K562 (cell line): Measurements from ENCODE around the gene DGCR2. TPM values are rescaled to one million over a fixed set of nuclear protein-coding genes. Genes with fewer than 3 reads are reported as not detected.

Source experiments
- ATAC-seq: fragments of 200-7000 bp; cut with Tn5 transposase; 3 replicates; pipeline ENCODE4 v1.9.1; 2020; ENCODE audit warnings: moderate library complexity
- BruUV-seq: library from RNA; stranded (reverse); fragments of 400-500 nt; replicated peaks from 2 replicates; lab custom pipeline; 2021; lab: Mats Ljungman, UMichigan
- CTCF ChIA-PET: fragments of 300-600 bp; formaldehyde crosslinking; extraction: SDS; loops from one replicate; lab custom pipeline; 2021; ENCODE audit warnings: low intra/inter-chr PET ratio; lab: Yijun Ruan, JAX
- POLR2A ChIA-PET: fragments of 300-600, 350-650 bp; sonication (Branson Sonifier 250); formaldehyde crosslinking; extraction: SDS; loops from one replicate; lab custom pipeline; 2021; ENCODE audit warnings: antibody characterized with exemption, inconsistent platforms; lab: Yijun Ruan, JAX
- DNase-seq, 4 experiments: peaks; one replicate each; pipeline versions ENCODE4 v3.0.0 to v3.0.0-alpha.2; 2011 to 2018; ENCODE audit warnings: low spot score in 3 of 4, mixed read lengths in 3 of 4; ENCODE audit errors: extremely low read depth in 1 of 4
- FAIRE-seq: peaks from 2 replicates; lab custom pipeline; 2011; peaks lifted over from hg19 to GRCh38; lab: Jason Lieb, UNC
- H2AFZ ChIP-seq: 2 replicates; pipeline ENCODE4 v1.6.0; 2011; ENCODE audit warnings: low read depth, low read length, control low read depth, inconsistent platforms
- H3K27ac ChIP-seq: fragments of 200-600 bp; 3 replicates; pipeline ENCODE4 v1.8.0; 2011; ENCODE audit warnings: low read depth, mild to moderate bottlenecking, control low read depth, inconsistent platforms, low read length, moderate library complexity, mixed read lengths; ENCODE audit errors: extremely low read depth
- H3K27me3 ChIP-seq, 2 experiments: fragments of 300-600 bp in 1 of 2; 2 replicates in 1 of 2; 3 replicates in 1 of 2; pipeline versions ENCODE4 v1.6.0 to v1.8.0; 2011; ENCODE audit warnings: inconsistent platforms in 2 of 2, low read length in 2 of 2, mild to moderate bottlenecking in 1 of 2, mixed read lengths in 1 of 2, moderate library complexity in 1 of 2; ENCODE audit not compliant: control insufficient read depth in 2 of 2, insufficient read depth in 2 of 2
- H3K36me3 ChIP-seq: fragments of 300-600 bp; 3 replicates; pipeline ENCODE4 v1.8.0; 2011; ENCODE audit warnings: mild to moderate bottlenecking, low read length, inconsistent platforms; ENCODE audit not compliant: control insufficient read depth, insufficient read depth
- H3K4me1 ChIP-seq, 2 experiments: fragments of 200-600 bp in 1 of 2; replicated peaks in 1 of 2; 2 replicates in 1 of 2; 3 replicates in 1 of 2; pipeline versions ENCODE4 v1.5.1 to v1.8.0; 2011; ENCODE audit warnings: inconsistent platforms in 2 of 2, low read length in 2 of 2, mild to moderate bottlenecking in 1 of 2, mixed read lengths in 1 of 2, moderate library complexity in 1 of 2; ENCODE audit not compliant: control insufficient read depth in 2 of 2, insufficient read depth in 2 of 2
- H3K4me2 ChIP-seq: 2 replicates; pipeline ENCODE4 v1.6.1; 2011; ENCODE audit warnings: low read length, control low read depth, inconsistent platforms, mixed read lengths; ENCODE audit not compliant: insufficient read depth
- H3K4me3 ChIP-seq: fragments of 200-600 bp; sonication (generic), shearing (Covaris generic); 2 replicates; pipeline ENCODE4 v1.5.1; 2016; ENCODE audit warnings: control low read depth, inconsistent platforms
- H3K79me2 ChIP-seq: fragments of 200-600 bp; 3 replicates; pipeline ENCODE4 v1.8.0; 2011; ENCODE audit warnings: low read length, inconsistent platforms; ENCODE audit not compliant: control insufficient read depth, insufficient read depth
- H3K9ac ChIP-seq, 2 experiments: 2 replicates each; pipeline versions ENCODE4 v1.6.0 to v1.6.1; 2011; ENCODE audit warnings: low read depth in 2 of 2, low read length in 2 of 2, control low read depth in 1 of 2, inconsistent platforms in 1 of 2, mild to moderate bottlenecking in 1 of 2, mixed read lengths in 1 of 2; ENCODE audit not compliant: insufficient read depth in 1 of 2
- H3K9me1 ChIP-seq: one replicate; pipeline ENCODE4 v1.6.0; 2011; ENCODE audit warnings: inconsistent platforms, mild to moderate bottlenecking, low read length, moderate library complexity; ENCODE audit not compliant: control insufficient read depth, insufficient read depth
- H3K9me3 ChIP-seq: replicated peaks from 2 replicates; pipeline ENCODE4 v1.5.1; 2011; ENCODE audit warnings: low read depth, low read length, inconsistent platforms; ENCODE audit not compliant: control insufficient read depth, insufficient read depth
- H4K20me1 ChIP-seq: replicated peaks from 2 replicates; pipeline ENCODE4 v1.6.1; 2011; ENCODE audit warnings: low read length, inconsistent platforms, mixed read lengths; ENCODE audit not compliant: control insufficient read depth, insufficient read depth
- KAT8 ChIP-seq: fragments of 450-650 bp; IDR thresholded peaks from 2 replicates; pipeline ENCODE4 v1.6.1; 2016; ENCODE audit warnings: low read depth, mild to moderate bottlenecking
- MED1 ChIP-seq: sonication (generic); formaldehyde crosslinking; IDR thresholded peaks from 2 replicates; pipeline ENCODE4 v1.8.1; 2023; ENCODE audit warnings: missing genetic modification reagents, borderline replicate concordance
- NR3C1 ChIP-seq: sonication (generic); formaldehyde crosslinking; IDR thresholded peaks from 2 replicates; pipeline ENCODE4 v1.8.1; 2022; ENCODE audit warnings: missing genetic modification reagents
- SIX5 ChIP-seq, 2 experiments: IDR thresholded peaks; 2 replicates each; pipeline ENCODE4 v1.6.1; 2011; ENCODE audit warnings: low read length in 2 of 2, borderline replicate concordance in 1 of 2, low read depth in 1 of 2, mild to moderate bottlenecking in 1 of 2, moderate library complexity in 1 of 2; ENCODE audit not compliant: insufficient read depth in 1 of 2
- STAG1 ChIP-seq: sonication (generic); formaldehyde crosslinking; IDR thresholded peaks from 2 replicates; pipeline ENCODE4 v1.5.0; 2020; ENCODE audit warnings: missing genetic modification reagents, borderline replicate concordance
- TGIF2 ChIP-seq: sonication (generic); formaldehyde crosslinking; IDR thresholded peaks from 2 replicates; pipeline ENCODE4 v1.8.1; 2022; ENCODE audit warnings: mild to moderate bottlenecking, missing genetic modification reagents, moderate library complexity
- ZNF695 ChIP-seq: fragments of 450-650 bp; formaldehyde crosslinking; IDR thresholded peaks from 2 replicates; pipeline ENCODE4 v1.4.0; 2020; ENCODE audit warnings: mild to moderate bottlenecking, moderate library complexity
- WGBS: fragments of 100-300 bp; shearing (Covaris generic); methylation state at CpG from one replicate; pipeline ENCODE4 v1.1.6; 2016; ENCODE audit warnings: low coverage, mixed read lengths; ENCODE audit not compliant: insufficient coverage; ENCODE audit errors: missing lambda C conversion rate; 5-methylcytosine and 5-hydroxymethylcytosine counted together
- in situ Hi-C: fragments of 300-500 bp; cut with MboI; formaldehyde crosslinking; loops from 4 replicates; pipeline ENCODE4 v1.15.0; 2018; ENCODE audit warnings: inconsistent platforms, mixed read lengths
- intact Hi-C: fragments of 100-400 bp; cut with micrococcal nuclease; formaldehyde crosslinking; loops from 2 replicates; pipeline ENCODE4 v1.14.2; 2022
- polyA plus RNA-seq, 8 experiments: library from polyadenylated mRNA; depleted of rRNA in 4 of 8; stranded (reverse) in 5 of 8; unstranded in 3 of 8; fragments of >200 nt; fragmentation: Nextera tagmentation in 2 of 8; fragmentation: Illumina TruSeq in 1 of 8; extraction: Ambion mirVana in 2 of 8; extraction: Trizol in 1 of 8; gene quantifications; 2 replicates each; pipeline versions ENCODE4 v1.2.1 to v1.2.3, GENCODE V29; 2011 to 2014; ENCODE audit warnings: inconsistent platforms in 1 of 8, missing spikeins in 1 of 8
- total RNA-seq, 7 experiments: library from RNA; depleted of rRNA in 6 of 7; stranded (reverse); fragments of >200 nt in 6 of 7; fragmentation: Illumina TruSeq in 2 of 7; extraction: Trizol in 2 of 7; gene quantifications; 2 replicates each; pipeline versions ENCODE4 v1.2.1 to v1.2.3, GENCODE V29; 2011 to 2021; ENCODE audit warnings: low replicate concordance in 1 of 7

The DGCR2 gene
- total and polyA plus RNA-seq, 9 of the 15 experiments (the other 6 are each of a cell fraction or from before 2014, with no cell fraction given): 0.69 to 101 (median 56.4) TPM

DNA sequence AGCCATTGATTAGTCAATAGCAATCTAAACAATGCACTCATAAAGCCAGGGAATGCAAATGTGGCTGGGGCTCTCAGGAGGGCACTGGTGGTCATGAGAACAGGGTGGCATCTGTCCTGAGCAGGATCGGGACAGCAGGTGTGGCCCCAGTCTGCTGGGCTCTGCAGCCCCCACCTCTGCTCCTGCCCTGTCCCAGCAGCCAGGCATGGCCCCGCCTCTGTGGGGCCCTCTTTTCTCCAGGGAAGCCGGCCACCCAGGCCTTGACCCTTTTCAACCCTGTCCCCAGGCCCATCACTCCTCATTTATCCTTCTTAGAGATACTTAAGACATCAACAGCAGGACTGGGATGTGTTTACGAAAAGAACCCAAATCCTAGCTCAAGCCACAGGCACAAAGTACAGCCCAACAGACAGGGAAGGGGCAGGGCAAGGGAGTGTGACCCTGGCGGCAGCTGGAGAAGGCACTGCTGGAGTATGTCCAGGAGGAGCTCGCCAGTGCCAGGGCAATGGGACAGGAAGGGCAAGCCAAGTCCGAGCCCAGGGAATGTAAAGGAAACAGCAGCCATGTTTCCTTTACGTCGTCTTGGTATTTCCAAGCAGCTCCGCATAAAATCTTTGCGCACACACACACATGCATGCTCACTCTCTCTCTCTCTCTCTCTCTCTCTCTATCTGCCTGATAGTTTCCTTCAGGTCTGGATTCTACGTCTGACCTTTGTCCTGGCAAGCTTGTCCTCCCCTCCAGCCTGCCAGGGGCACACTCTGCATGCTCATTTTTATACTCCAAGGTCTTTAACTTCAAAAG, 59.9 kb downstream of the DGCR2 start:
- no peaks in the 10 kb centered on the region for H3K79me2 ChIP-seq
- no peaks in the 10 kb centered on the region for H3K9me3 ChIP-seq
- BruUV-seq: no TSS peak
- FAIRE-seq: peak; percentile 26
- in situ Hi-C loops (no loop called here), intact Hi-C loops (no loop called here)
- ChIA-PET CTCF (no interaction called here), POLR2A (interaction anchor here (0.6 to 2.7 kb wide), 10 partner anchors 10 to 570 kb away, joined by 3 to 15 read pairs (median 6); no protein-coding TSS in a partner anchor)
- H3K9ac ChIP-seq: peak overlapping the region in 1 of 2 experiments; percentile 12; a peak in 1 of 4 replicates
- H3K27me3 ChIP-seq: no peaks in the 10 kb centered on the region
- H3K4me2 ChIP-seq: no peak overlapping the region
- DNase-seq: no peak
- no peak overlapping the region for H3K27ac ChIP-seq
- TF ChIP-seq KAT8 (no peak), ZNF695 (CRISPR knock-in tag) (no peak), SIX5 (IDR thresholded peaks at IDR 0.05; ENCODE audit: borderline replicate concordance in 1 of 2, insufficient read depth in 1 of 2, low read depth in 1 of 2, low read length in 2 of 2) (no peak), TGIF2 (CRISPR knock-in tag) (no peak), STAG1 (0 out of 2 replicates have a peak, but pooled peaks have one; percentile 30), MED1 (CRISPR knock-in tag) (no peak), NR3C1 (CRISPR knock-in tag) (no peak)
- ATAC-seq: no peak
- H3K4me3 ChIP-seq: no peak overlapping the region
- H3K4me1 ChIP-seq: peaks cover 0 to 13% of the 10 kb centered on the region in 2 experiments; a peak in 1 of 5 replicates
- H3K36me3 ChIP-seq: peaks cover 95% of the 10 kb centered on the region; the same call in 2 of the 3 replicates
- H2AFZ ChIP-seq: no peak overlapping the region
- 78% methylated on average over 12 of the region's 12 CpGs for WGBS
- H4K20me1 ChIP-seq: peaks cover 16% of the 10 kb centered on the region
- no peaks in the 10 kb centered on the region for H3K9me1 ChIP-seq
